Muscle layer of duodenum (tissue), 2 donors: Measurements from ENCODE around the gene SCEL.

Experiments
- H3K27ac ChIP-seq: one replicate; pipeline ENCODE4 v1.7.0; 2013; ENCODE audit warnings: mild to moderate bottlenecking, low read length
- H3K27me3 ChIP-seq: one replicate; pipeline ENCODE4 v1.7.0; 2013; ENCODE audit warnings: low read depth, mild to moderate bottlenecking, control low read depth, low read length
- H3K36me3 ChIP-seq, 2 donors: one replicate each; pipeline ENCODE4 v1.7.0; 2013; ENCODE audit warnings: low read length in 2 of 2, control low read depth in 1 of 2, mild to moderate bottlenecking in 1 of 2; ENCODE audit not compliant: insufficient read depth in 2 of 2, control insufficient read depth in 1 of 2
- H3K4me1 ChIP-seq, 2 donors: one replicate each; pipeline ENCODE4 v1.7.0; 2013; ENCODE audit warnings: low read length in 2 of 2, mild to moderate bottlenecking in 2 of 2, control low read depth in 1 of 2, moderate library complexity in 1 of 2; ENCODE audit not compliant: insufficient read depth in 2 of 2, control insufficient read depth in 1 of 2
- H3K4me3 ChIP-seq, 2 donors: one replicate each; pipeline ENCODE4 v1.7.0; 2013; ENCODE audit warnings: low read length in 2 of 2, low read depth in 1 of 2, mild to moderate bottlenecking in 1 of 2
- H3K9me3 ChIP-seq, 2 donors: one replicate each; pipeline ENCODE4 v1.7.0; 2013; ENCODE audit warnings: low read length in 2 of 2, control low read depth in 1 of 2, mild to moderate bottlenecking in 1 of 2; ENCODE audit not compliant: control insufficient read depth in 1 of 2
- donor health status: healthy.

Gene SCEL

GRCh38 chr13:77563111-77563510 lies 27.6 kb downstream of the SCEL start:
- no peak overlapping the region for H3K4me3 ChIP-seq
- no peaks in the 10 kb centered on the region for H3K4me1 ChIP-seq
- no peaks in the 10 kb centered on the region for H3K9me3 ChIP-seq
- H3K27me3 ChIP-seq: no peaks in the 10 kb centered on the region
- H3K27ac ChIP-seq: no peak overlapping the region
- no peaks in the 10 kb centered on the region for H3K36me3 ChIP-seq

DNA sequence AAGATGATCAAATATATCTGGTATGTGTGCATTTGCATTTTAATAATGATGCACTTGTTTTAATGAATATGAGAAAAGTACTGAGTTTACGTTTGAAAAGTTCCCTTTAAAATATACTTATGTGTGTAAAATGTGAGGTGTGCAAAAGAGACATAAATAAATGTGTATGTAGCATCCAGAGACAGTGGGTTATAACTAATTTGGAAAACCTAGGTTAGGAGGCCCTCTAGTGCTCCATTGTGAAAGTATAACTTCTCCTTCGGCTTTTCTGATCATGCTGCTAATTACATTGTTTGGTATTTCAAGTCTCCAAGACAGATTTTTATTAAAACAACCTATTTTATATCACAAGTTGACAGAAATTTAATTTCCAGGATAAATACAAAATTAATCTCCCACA lies 30.1 kb downstream of the SCEL start:
- no peaks in the 10 kb centered on the region for H3K9me3 ChIP-seq
- no peak overlapping the region for H3K27ac ChIP-seq
- H3K27me3 ChIP-seq: no peaks in the 10 kb centered on the region
- H3K4me3 ChIP-seq: no peak overlapping the region
- H3K36me3 ChIP-seq: no peaks in the 10 kb centered on the region
- no peaks in the 10 kb centered on the region for H3K4me1 ChIP-seq

GRCh38 chr13:77571956-77572355 lies 36.5 kb downstream of the SCEL start:
- Histone ChIP-seq H3K27me3 (no peaks in the 10 kb centered on the region), H3K27ac (no peak overlapping the region), H3K9me3 (no peaks in the 10 kb centered on the region), H3K4me1 (no peaks in the 10 kb centered on the region), H3K4me3 (no peak overlapping the region), H3K36me3 (no peaks in the 10 kb centered on the region)

- H3K4me3 ChIP-seq: no peak overlapping the region
- H3K9me3 ChIP-seq: no peaks in the 10 kb centered on the region
- no peak overlapping the region for H3K27ac ChIP-seq
- no peaks in the 10 kb centered on the region for H3K27me3 ChIP-seq
- H3K4me1 ChIP-seq: no peaks in the 10 kb centered on the region
- H3K36me3 ChIP-seq: no peaks in the 10 kb centered on the region
Observed at GRCh38 chr13:77574096-77574495, 38.6 kb downstream of the SCEL start.

DNA sequence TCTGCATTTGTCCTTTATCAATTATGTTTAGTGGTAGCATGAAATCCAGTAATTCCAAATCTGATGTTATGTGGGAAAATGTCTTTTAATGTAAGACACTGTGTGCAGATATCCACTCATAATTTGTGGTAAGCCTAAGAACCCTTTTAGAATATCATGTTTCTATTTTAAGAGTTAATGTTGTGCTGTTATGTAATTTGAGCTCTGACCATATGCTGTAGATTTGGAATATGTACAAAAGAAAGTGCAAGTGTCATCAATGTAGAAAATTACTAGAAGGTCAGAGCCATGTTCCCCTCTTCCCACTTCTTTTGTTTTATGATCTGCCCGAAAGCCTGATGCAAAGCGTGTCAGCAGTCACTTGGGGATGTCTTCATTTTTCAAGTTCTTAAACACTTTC lies 44.5 kb downstream of the SCEL start:
- H3K9me3 ChIP-seq: no peaks in the 10 kb centered on the region
- no peak overlapping the region for H3K27ac ChIP-seq
- no peaks in the 10 kb centered on the region for H3K27me3 ChIP-seq
- H3K4me3 ChIP-seq: no peak overlapping the region
- H3K4me1 ChIP-seq: no peaks in the 10 kb centered on the region
- H3K36me3 ChIP-seq: no peaks in the 10 kb centered on the region

GRCh38 chr13:77580748-77581147 lies 45.2 kb downstream of the SCEL start:
- Histone ChIP-seq H3K27ac (no peak overlapping the region), H3K36me3 (no peaks in the 10 kb centered on the region), H3K4me3 (no peak overlapping the region), H3K27me3 (no peaks in the 10 kb centered on the region), H3K9me3 (no peaks in the 10 kb centered on the region), H3K4me1 (no peaks in the 10 kb centered on the region)

DNA sequence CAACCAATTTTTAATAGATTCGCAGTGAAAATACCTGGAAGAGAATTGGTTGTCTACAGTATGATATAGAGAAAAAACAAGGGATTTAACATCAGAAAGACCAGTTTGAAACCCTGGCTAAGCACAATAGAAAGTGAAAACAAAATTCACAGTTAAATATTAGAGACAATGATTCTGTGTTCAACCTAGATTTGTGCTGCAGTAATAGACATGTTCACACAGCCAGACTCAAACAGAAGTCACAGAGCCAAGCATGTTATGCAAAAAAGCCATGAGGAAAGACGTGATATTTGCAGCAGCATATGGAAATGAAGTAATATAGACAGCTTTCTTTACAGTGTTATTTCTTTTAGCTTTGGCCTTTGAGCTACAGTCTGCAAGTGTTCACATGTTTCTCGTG lies 48.1 kb downstream of the SCEL start:
- Histone ChIP-seq H3K27me3 (no peaks in the 10 kb centered on the region), H3K4me3 (no peak overlapping the region), H3K36me3 (no peaks in the 10 kb centered on the region), H3K9me3 (no peaks in the 10 kb centered on the region), H3K4me1 (no peaks in the 10 kb centered on the region), H3K27ac (no peak overlapping the region)

DNA sequence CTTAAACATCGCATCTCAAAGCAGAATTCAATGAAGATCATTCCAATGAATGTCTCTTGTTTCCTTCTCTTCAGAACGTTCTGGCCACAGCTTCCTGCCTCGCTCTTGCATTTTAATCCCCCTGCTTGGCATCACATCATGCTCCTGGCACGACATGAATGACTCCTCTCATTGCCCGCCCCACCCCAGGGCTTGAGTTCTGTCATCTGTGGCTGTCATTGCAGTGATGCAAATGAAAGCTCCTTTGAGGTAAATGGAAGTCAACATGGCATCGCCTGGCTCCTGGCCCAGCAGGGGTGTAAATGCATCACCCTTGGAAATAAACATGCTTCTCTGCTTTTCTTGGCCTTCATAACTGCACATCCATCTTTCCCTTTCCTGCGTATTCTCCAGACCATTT lies 48.6 kb downstream of the SCEL start:
- no peak overlapping the region for H3K27ac ChIP-seq
- no peaks in the 10 kb centered on the region for H3K27me3 ChIP-seq
- no peaks in the 10 kb centered on the region for H3K4me1 ChIP-seq
- no peaks in the 10 kb centered on the region for H3K36me3 ChIP-seq
- no peak overlapping the region for H3K4me3 ChIP-seq
- H3K9me3 ChIP-seq: no peaks in the 10 kb centered on the region

DNA sequence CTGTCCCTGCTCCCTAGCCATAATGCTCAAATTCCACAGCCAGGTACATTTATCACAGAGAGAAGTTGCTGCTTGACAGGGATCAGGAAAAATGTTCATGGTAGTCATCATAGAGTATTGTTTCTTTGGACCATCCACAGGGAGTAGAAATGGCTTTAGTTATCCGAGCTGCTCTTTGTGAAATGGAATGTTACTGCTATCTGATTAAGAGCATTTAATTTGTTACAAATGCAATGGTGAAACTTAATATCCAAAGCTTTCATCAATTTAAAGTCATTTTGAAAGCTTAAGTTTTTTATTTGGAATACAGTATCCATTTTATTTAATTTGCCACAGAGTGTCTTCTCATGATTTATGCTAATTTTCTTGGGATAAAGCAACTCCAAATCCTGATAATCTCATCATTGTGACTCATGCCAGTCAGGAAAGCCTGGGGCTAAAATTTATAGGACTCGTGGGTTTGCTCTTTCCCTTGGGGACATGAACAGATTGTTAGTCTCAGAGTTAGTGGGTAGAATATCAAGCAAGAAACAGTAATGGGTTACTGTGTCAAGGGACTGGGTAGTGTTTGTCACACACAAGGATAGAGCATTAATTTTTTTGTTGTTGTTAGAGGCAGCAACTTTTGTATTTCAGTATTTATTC lies 59.8 kb downstream of the SCEL start:
- no peaks in the 10 kb centered on the region for H3K36me3 ChIP-seq
- H3K27ac ChIP-seq: no peak overlapping the region

GRCh38 chr13:77596777-77597176 lies 61.3 kb downstream of the SCEL start:
- no peaks in the 10 kb centered on the region for H3K27me3 ChIP-seq
- no peak overlapping the region for H3K4me3 ChIP-seq
- H3K27ac ChIP-seq: no peak overlapping the region
- no peaks in the 10 kb centered on the region for H3K4me1 ChIP-seq
- no peaks in the 10 kb centered on the region for H3K36me3 ChIP-seq
- no peaks in the 10 kb centered on the region for H3K9me3 ChIP-seq

More for the DNA sequence above, 59.8 kb downstream of the SCEL start:
- Histone ChIP-seq H3K27me3 (no peaks in the 10 kb centered on the region), H3K4me3 (no peak overlapping the region), H3K4me1 (no peaks in the 10 kb centered on the region), H3K9me3 (no peaks in the 10 kb centered on the region)

DNA sequence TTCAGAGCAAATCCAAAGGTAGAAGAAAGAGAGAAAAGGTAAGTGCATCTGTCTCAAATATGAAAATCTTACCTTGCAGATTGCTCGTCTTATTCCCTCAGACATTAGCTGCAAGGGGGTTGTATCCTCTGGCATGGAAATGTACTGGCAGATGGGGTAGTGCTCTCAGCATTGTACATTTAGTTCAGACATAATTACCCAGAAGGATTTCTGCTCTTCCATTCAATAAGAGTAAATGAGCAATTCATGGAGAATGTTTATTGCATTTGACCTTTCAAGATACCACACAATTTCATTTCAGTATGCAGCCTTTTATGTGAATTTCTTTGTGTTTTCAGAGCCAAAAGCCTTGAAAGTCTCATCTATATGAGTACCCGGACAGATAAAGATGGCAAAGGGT lies 63.8 kb downstream of the SCEL start:
- Histone ChIP-seq H3K4me1 (no peaks in the 10 kb centered on the region), H3K9me3 (no peaks in the 10 kb centered on the region), H3K4me3 (no peak overlapping the region), H3K36me3 (no peaks in the 10 kb centered on the region), H3K27ac (no peak overlapping the region), H3K27me3 (no peaks in the 10 kb centered on the region)

DNA sequence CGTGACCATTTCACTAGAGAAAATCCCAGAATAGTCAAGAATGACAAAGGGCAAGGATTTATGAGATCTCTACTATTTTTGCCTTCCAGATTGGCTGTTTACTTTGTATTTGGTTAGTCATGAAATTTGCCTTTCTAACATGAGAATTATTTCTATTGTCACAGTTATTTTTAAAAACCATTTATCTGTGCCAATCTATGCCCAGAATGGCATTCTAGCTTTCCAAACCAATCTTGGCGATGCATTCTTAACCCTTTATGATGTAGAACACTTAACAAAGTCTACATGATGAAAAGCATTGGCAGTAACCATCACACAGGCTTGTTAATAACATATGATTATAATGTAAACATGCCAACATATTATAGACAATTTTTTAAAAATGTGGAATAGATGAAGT lies 65.2 kb downstream of the SCEL start:
- Histone ChIP-seq H3K4me3 (no peak overlapping the region), H3K27me3 (no peaks in the 10 kb centered on the region), H3K4me1 (no peaks in the 10 kb centered on the region), H3K27ac (no peak overlapping the region), H3K36me3 (no peaks in the 10 kb centered on the region), H3K9me3 (no peaks in the 10 kb centered on the region)
